HepG2 (cell line): ENCODE data around the gene CDT1. TPM values are rescaled to one million over a fixed set of nuclear protein-coding genes. Genes with fewer than 3 reads are reported as not detected.

Experiments used
- ATF7 ChIP-seq, 2 experiments: fragments of 450-650 bp in 1 of 2; sonication (generic) in 1 of 2; formaldehyde crosslinking in 1 of 2; IDR thresholded peaks; 2 replicates each; pipeline versions ENCODE4 v1.4.0 to v1.6.1; 2016 to 2020; ENCODE audit warnings: antibody characterized with exemption in 1 of 2, mild to moderate bottlenecking in 1 of 2, missing genetic modification reagents in 1 of 2
- BRCA1 ChIP-seq: sonication (generic); formaldehyde crosslinking; IDR thresholded peaks from 2 replicates; pipeline ENCODE4 v1.4.0; 2020; ENCODE audit warnings: missing genetic modification reagents
- CBX5 ChIP-seq: sonication (generic); formaldehyde crosslinking; IDR thresholded peaks from 2 replicates; pipeline ENCODE4 v1.4.0; 2020; ENCODE audit warnings: missing genetic modification reagents, borderline replicate concordance
- CEBPG ChIP-seq: IDR thresholded peaks from 2 replicates; pipeline ENCODE4 v1.6.1; 2016
- MTF1 ChIP-seq: sonication (generic); formaldehyde crosslinking; IDR thresholded peaks from 2 replicates; pipeline ENCODE4 v1.5.0; 2020; ENCODE audit warnings: missing genetic modification reagents
- MXD4 ChIP-seq: IDR thresholded peaks from 2 replicates; pipeline ENCODE4 v1.6.1; 2016; ENCODE audit warnings: mild to moderate bottlenecking, missing biosample characterization, missing genetic modification reagents
- RFXANK ChIP-seq: IDR thresholded peaks from 2 replicates; pipeline ENCODE4 v1.6.1; 2016
- SIN3A ChIP-seq: IDR thresholded peaks from 2 replicates; pipeline ENCODE4 v1.6.1; 2011; ENCODE audit warnings: low read depth, mild to moderate bottlenecking, control low read depth, low read length, borderline replicate concordance
- SIX1 ChIP-seq: sonication (generic); formaldehyde crosslinking; IDR thresholded peaks from 2 replicates; pipeline ENCODE4 v1.4.0; 2020; ENCODE audit warnings: missing genetic modification reagents, borderline replicate concordance
- XBP1 ChIP-seq: sonication (generic); formaldehyde crosslinking; IDR thresholded peaks from 2 replicates; pipeline ENCODE4 v1.5.0; 2020; ENCODE audit warnings: missing genetic modification reagents
- YEATS4 ChIP-seq: sonication (generic); formaldehyde crosslinking; IDR thresholded peaks from 2 replicates; pipeline ENCODE4 v1.4.0; 2020; ENCODE audit warnings: missing genetic modification reagents, borderline replicate concordance
- ZNF282 ChIP-seq: fragments of 450-650 bp; IDR thresholded peaks from 2 replicates; pipeline ENCODE4 v1.6.1; 2018; ENCODE audit not compliant: partially characterized antibody
- ZNF331 ChIP-seq: sonication (generic); formaldehyde crosslinking; IDR thresholded peaks from 2 replicates; pipeline ENCODE4 v1.4.0; 2020; ENCODE audit warnings: missing genetic modification reagents
- ZNF709 ChIP-seq: sonication (generic); formaldehyde crosslinking; IDR thresholded peaks from 2 replicates; pipeline ENCODE4 v1.5.0; 2020; ENCODE audit warnings: mild to moderate bottlenecking, missing genetic modification reagents
- ZNF737 ChIP-seq: sonication (generic); formaldehyde crosslinking; IDR thresholded peaks from 2 replicates; pipeline ENCODE4 v1.5.0; 2020; ENCODE audit warnings: missing genetic modification reagents, mild to moderate bottlenecking, borderline replicate concordance
- ZNF850 ChIP-seq: sonication (generic); formaldehyde crosslinking; conservative IDR thresholded peaks from 2 replicates; pipeline ENCODE4 v1.9.0; 2021; ENCODE audit warnings: mild to moderate bottlenecking, missing genetic modification reagents
- polyA plus RNA-seq, 8 experiments: library from polyadenylated mRNA; depleted of rRNA in 3 of 8; stranded (reverse) in 7 of 8; unstranded in 1 of 8; fragments of >200 nt; fragmentation: Illumina TruSeq in 4 of 8; extraction: Trizol in 4 of 8; gene quantifications; 2 replicates each; pipeline versions ENCODE4 v1.2.1 to v1.2.3, GENCODE V29; 2011 to 2016; ENCODE audit warnings: low read depth in 4 of 8, missing spikeins in 1 of 8, mixed read lengths in 1 of 8; ENCODE audit not compliant: insufficient read depth in 1 of 8
- total RNA-seq, 5 experiments: library from RNA; depleted of rRNA; stranded (reverse); fragments of >200 nt; fragmentation: Illumina TruSeq; extraction: Trizol; gene quantifications; 2 replicates each; pipeline ENCODE4 v1.2.3, GENCODE V29; 2016; ENCODE audit warnings: low read depth in 1 of 5
- TF ChIP-seq, protein P1 (sequence below): sonication (generic); formaldehyde crosslinking; IDR thresholded peaks from 2 replicates; pipeline ENCODE4 v1.4.0; 2020; ENCODE audit warnings: missing genetic modification reagents
- TF ChIP-seq, protein P2 (sequence below): IDR thresholded peaks from 2 replicates; pipeline ENCODE4 v1.6.1; 2016; ENCODE audit warnings: control low read depth
- TF ChIP-seq, protein P3 (sequence below): sonication (generic); formaldehyde crosslinking; IDR thresholded peaks from 2 replicates; pipeline ENCODE4 v1.5.1; 2020; ENCODE audit warnings: missing genetic modification reagents, mild to moderate bottlenecking, borderline replicate concordance
- TF ChIP-seq, protein P4 (sequence below): IDR thresholded peaks from 2 replicates; pipeline ENCODE4 v1.6.1; 2016; ENCODE audit warnings: low read depth, control low read depth
- TF ChIP-seq, protein P5 (sequence below): sonication (generic); formaldehyde crosslinking; IDR thresholded peaks from 2 replicates; pipeline ENCODE4 v1.5.0; 2020; ENCODE audit warnings: missing genetic modification reagents, mild to moderate bottlenecking, borderline replicate concordance

CDT1 gene
- total and polyA plus RNA-seq, 2 of the 13 experiments (the other 11 are each of a cell fraction or from before 2014, with no cell fraction given): 23.1 to 23.8 TPM

DNA sequence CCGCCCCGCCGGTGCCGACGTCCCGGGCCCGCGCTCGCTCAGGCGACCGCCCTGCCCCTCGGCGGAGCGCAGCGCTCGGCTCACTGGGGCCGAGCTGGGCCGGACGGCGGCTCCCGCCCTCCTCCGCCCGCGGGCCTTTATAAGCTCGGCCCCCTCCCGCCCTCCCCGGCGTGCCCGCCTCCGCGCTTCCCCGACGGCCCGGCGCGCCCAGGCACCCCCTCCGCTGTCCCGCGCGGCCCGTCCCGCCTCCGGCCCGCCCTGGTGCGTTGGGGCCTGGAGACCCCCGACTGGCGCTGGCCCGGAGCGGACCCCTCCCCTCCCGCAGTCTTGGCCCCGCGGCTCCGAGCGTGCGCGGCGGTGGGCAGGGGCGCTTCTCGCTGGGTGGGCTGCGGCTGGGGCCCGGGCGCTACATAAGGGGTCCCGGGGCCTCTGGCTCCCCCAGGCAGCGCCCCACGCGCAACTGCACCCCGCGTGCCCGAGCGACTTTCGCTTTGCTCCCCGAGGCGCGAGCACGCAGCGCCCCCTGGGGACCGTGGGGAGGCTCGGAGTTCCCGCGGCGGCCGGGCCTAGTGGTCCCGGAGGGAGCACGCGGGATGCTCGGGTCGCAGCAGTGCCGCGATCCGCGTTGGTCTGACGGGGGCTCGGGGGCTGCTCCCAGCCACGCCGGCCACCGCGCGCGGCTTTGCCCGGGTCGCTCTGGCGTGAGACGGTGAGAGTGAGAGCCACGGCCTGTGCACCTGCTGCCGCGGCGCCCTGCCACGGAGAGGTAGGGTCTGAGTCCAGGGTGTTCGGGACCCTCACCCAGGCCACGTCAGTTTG is 18.3 kb upstream of the CDT1 start, which contains the start of gene PIEZO1 (continued):
- TF ChIP-seq CEBPG (CRISPR knock-in tag): no peak
- no peak for TF ChIP-seq XBP1 (CRISPR knock-in tag)
- TF ChIP-seq ZNF282: no peak
- TF ChIP-seq, protein P1, sequence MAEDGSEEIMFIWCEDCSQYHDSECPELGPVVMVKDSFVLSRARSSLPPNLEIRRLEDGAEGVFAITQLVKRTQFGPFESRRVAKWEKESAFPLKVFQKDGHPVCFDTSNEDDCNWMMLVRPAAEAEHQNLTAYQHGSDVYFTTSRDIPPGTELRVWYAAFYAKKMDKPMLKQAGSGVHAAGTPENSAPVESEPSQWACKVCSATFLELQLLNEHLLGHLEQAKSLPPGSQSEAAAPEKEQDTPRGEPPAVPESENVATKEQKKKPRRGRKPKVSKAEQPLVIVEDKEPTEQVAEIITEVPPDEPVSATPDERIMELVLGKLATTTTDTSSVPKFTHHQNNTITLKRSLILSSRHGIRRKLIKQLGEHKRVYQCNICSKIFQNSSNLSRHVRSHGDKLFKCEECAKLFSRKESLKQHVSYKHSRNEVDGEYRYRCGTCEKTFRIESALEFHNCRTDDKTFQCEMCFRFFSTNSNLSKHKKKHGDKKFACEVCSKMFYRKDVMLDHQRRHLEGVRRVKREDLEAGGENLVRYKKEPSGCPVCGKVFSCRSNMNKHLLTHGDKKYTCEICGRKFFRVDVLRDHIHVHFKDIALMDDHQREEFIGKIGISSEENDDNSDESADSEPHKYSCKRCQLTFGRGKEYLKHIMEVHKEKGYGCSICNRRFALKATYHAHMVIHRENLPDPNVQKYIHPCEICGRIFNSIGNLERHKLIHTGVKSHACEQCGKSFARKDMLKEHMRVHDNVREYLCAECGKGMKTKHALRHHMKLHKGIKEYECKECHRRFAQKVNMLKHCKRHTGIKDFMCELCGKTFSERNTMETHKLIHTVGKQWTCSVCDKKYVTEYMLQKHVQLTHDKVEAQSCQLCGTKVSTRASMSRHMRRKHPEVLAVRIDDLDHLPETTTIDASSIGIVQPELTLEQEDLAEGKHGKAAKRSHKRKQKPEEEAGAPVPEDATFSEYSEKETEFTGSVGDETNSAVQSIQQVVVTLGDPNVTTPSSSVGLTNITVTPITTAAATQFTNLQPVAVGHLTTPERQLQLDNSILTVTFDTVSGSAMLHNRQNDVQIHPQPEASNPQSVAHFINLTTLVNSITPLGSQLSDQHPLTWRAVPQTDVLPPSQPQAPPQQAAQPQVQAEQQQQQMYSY (CRISPR knock-in tag): no peak
- TF ChIP-seq, protein P2, sequence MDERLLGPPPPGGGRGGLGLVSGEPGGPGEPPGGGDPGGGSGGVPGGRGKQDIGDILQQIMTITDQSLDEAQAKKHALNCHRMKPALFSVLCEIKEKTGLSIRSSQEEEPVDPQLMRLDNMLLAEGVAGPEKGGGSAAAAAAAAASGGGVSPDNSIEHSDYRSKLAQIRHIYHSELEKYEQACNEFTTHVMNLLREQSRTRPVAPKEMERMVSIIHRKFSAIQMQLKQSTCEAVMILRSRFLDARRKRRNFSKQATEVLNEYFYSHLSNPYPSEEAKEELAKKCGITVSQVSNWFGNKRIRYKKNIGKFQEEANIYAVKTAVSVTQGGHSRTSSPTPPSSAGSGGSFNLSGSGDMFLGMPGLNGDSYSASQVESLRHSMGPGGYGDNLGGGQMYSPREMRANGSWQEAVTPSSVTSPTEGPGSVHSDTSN (CRISPR knock-in tag): no peak
- peak; percentile 56; the same call in 1 of the 2 replicates for TF ChIP-seq ZNF709 (CRISPR knock-in tag)
- TF ChIP-seq ZNF737 (CRISPR knock-in tag): no peak
- TF ChIP-seq YEATS4 (CRISPR knock-in tag): peak; percentile 78
- TF ChIP-seq BRCA1 (CRISPR knock-in tag): no peak
- TF ChIP-seq ATF7 (IDR thresholded peaks at IDR 0.05): no peak
- TF ChIP-seq ATF7 (CRISPR knock-in tag; IDR thresholded peaks at IDR 0.05): peak; percentile 56; the same call in 1 of the 2 replicates
- peak; percentile 37; the same call in 1 of the 2 replicates for TF ChIP-seq MXD4 (CRISPR knock-in tag)
- TF ChIP-seq, protein P3, sequence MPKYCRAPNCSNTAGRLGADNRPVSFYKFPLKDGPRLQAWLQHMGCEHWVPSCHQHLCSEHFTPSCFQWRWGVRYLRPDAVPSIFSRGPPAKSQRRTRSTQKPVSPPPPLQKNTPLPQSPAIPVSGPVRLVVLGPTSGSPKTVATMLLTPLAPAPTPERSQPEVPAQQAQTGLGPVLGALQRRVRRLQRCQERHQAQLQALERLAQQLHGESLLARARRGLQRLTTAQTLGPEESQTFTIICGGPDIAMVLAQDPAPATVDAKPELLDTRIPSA (CRISPR knock-in tag): no peak
- 0 out of 2 replicates have a peak, but pooled peaks have one; percentile 11 for TF ChIP-seq SIN3A
- peak; percentile 41; the same call in 1 of the 2 replicates for TF ChIP-seq ZNF331 (CRISPR knock-in tag)
- TF ChIP-seq MTF1 (CRISPR knock-in tag): peak; percentile 46; the same call in 1 of the 2 replicates
- TF ChIP-seq, protein P4, sequence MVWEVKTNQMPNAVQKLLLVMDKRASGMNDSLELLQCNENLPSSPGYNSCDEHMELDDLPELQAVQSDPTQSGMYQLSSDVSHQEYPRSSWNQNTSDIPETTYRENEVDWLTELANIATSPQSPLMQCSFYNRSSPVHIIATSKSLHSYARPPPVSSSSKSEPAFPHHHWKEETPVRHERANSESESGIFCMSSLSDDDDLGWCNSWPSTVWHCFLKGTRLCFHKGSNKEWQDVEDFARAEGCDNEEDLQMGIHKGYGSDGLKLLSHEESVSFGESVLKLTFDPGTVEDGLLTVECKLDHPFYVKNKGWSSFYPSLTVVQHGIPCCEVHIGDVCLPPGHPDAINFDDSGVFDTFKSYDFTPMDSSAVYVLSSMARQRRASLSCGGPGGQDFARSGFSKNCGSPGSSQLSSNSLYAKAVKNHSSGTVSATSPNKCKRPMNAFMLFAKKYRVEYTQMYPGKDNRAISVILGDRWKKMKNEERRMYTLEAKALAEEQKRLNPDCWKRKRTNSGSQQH (CRISPR knock-in tag): no peak; the same call in 1 of the 2 replicates
- TF ChIP-seq SIX1: no peak
- no peak for TF ChIP-seq RFXANK (CRISPR knock-in tag)
- 0 out of 2 replicates have a peak, but pooled peaks have one; percentile 57 for TF ChIP-seq CBX5 (CRISPR knock-in tag)
- 0 out of 2 replicates have a peak, but pooled peaks have one; percentile 86 for TF ChIP-seq ZNF850 (CRISPR knock-in tag)
- TF ChIP-seq, protein P5, sequence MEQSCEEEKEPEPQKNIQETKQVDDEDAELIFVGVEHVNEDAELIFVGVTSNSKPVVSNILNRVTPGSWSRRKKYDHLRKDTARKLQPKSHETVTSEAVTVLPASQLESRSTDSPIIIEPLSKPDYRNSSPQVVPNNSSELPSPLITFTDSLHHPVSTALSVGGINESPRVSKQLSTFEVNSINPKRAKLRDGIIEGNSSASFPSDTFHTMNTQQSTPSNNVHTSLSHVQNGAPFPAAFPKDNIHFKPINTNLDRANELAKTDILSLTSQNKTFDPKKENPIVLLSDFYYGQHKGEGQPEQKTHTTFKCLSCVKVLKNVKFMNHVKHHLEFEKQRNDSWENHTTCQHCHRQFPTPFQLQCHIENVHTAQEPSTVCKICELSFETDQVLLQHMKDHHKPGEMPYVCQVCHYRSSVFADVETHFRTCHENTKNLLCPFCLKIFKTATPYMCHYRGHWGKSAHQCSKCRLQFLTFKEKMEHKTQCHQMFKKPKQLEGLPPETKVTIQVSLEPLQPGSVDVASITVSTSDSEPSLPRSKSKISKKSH (CRISPR knock-in tag): peak; percentile 85
